Endothelial cell of umbilical vein (primary cell): Measurements from ENCODE around the gene IRF3. TPM values are rescaled to one million over a fixed set of nuclear protein-coding genes. Genes with fewer than 3 reads are reported as not detected.
A peak's percentile ranks its signal among the peaks of the same experiment; 100 is the strongest.

Experiments used
- BruUV-seq: library from RNA; stranded (reverse); fragments of 400-500 nt; replicated peaks from 2 replicates; lab custom pipeline; 2021; lab: Mats Ljungman, UMichigan
- CTCF ChIA-PET: fragments of 300-600, 350-600 bp; sonication (Branson Sonifier 250); formaldehyde crosslinking; loops from one replicate; lab custom pipeline; 2021; ENCODE audit warnings: antibody characterized with exemption, inconsistent platforms; lab: Charles Lee
- POLR2A ChIA-PET: fragments of 300-600, 350-600 bp; sonication (Branson Sonifier 250); formaldehyde crosslinking; loops from one replicate; lab custom pipeline; 2021; ENCODE audit warnings: antibody characterized with exemption, inconsistent platforms; lab: Charles Lee
- DNase-seq: peaks from one replicate; pipeline ENCODE4 v3.0.0-alpha.2; 2011; ENCODE audit warnings: low read depth, low spot score
- FAIRE-seq: peaks from 2 replicates; lab custom pipeline; 2011; peaks lifted over from hg19 to GRCh38; lab: Jason Lieb, UNC
- H2AFZ ChIP-seq: 2 replicates; pipeline ENCODE4 v1.6.0; 2012; ENCODE audit warnings: low read depth, low read length, control low read depth, inconsistent platforms
- H3K27ac ChIP-seq: 2 replicates; pipeline ENCODE4 v1.5.1; 2011; ENCODE audit warnings: low read depth, mild to moderate bottlenecking, control low read depth, low read length, moderate library complexity; ENCODE audit not compliant: insufficient read depth
- H3K27me3 ChIP-seq, 2 experiments: 2 replicates each; pipeline versions ENCODE4 v1.6.0 to v1.6.1; 2011; ENCODE audit warnings: low read length in 2 of 2, mixed read lengths in 1 of 2; ENCODE audit not compliant: control insufficient read depth in 2 of 2, insufficient read depth in 2 of 2
- H3K36me3 ChIP-seq, 2 experiments: 2 replicates in 1 of 2; 3 replicates in 1 of 2; pipeline ENCODE4 v1.5.1; 2011; ENCODE audit warnings: low read length in 2 of 2, mild to moderate bottlenecking in 1 of 2, moderate library complexity in 1 of 2; ENCODE audit not compliant: control insufficient read depth in 2 of 2, insufficient read depth in 2 of 2; ENCODE audit errors: extremely low read depth in 1 of 2
- H3K4me1 ChIP-seq: 3 replicates; pipeline ENCODE4 v1.5.1; 2011; ENCODE audit warnings: mild to moderate bottlenecking, low read length; ENCODE audit not compliant: control insufficient read depth, insufficient read depth; ENCODE audit errors: extremely low read depth
- H3K4me2 ChIP-seq: 2 replicates; pipeline ENCODE4 v1.6.1; 2011; ENCODE audit warnings: low read length, control low read depth, mixed read lengths; ENCODE audit not compliant: insufficient read depth
- H3K4me3 ChIP-seq, 3 experiments: fragments of 200-600 bp in 1 of 3; sonication (generic), shearing (Covaris generic) in 1 of 3; replicated peaks in 1 of 3; 2 replicates each; pipeline ENCODE4 v1.5.1; 2011 to 2016; ENCODE audit warnings: control low read depth in 3 of 3, low read length in 3 of 3, mild to moderate bottlenecking in 2 of 3, inconsistent platforms in 1 of 3, low read depth in 1 of 3, moderate library complexity in 1 of 3; ENCODE audit not compliant: insufficient read depth in 1 of 3
- H3K79me2 ChIP-seq: 2 replicates; pipeline ENCODE4 v1.6.0; 2012; ENCODE audit warnings: low read length, inconsistent platforms; ENCODE audit not compliant: control insufficient read depth, insufficient read depth
- H3K9ac ChIP-seq: replicated peaks from 2 replicates; pipeline ENCODE3; 2011; ENCODE audit warnings: low read length, control low read depth; ENCODE audit not compliant: insufficient read depth; ENCODE audit errors: extremely low read depth
- H3K9me1 ChIP-seq: replicated peaks from 3 replicates; pipeline ENCODE4 v1.6.0; 2011; ENCODE audit warnings: mild to moderate bottlenecking, low read length; ENCODE audit not compliant: control insufficient read depth, insufficient read depth; ENCODE audit errors: extremely low read depth
- H3K9me3 ChIP-seq: replicated peaks from 2 replicates; pipeline ENCODE4 v1.5.1; 2012; ENCODE audit warnings: low read length, inconsistent platforms; ENCODE audit not compliant: control insufficient read depth, insufficient read depth
- H4K20me1 ChIP-seq: replicated peaks from 2 replicates; pipeline ENCODE3; 2011; ENCODE audit warnings: mild to moderate bottlenecking, low read length; ENCODE audit not compliant: control insufficient read depth, insufficient read depth; ENCODE audit errors: extremely low read depth
- CTCF ChIP-seq, 2 donors: IDR thresholded peaks; 1 replicate in 1 of 2; 2 replicates in 1 of 2; pipeline ENCODE4 v1.5.1; 2011; ENCODE audit warnings: low read length in 2 of 2, mild to moderate bottlenecking in 2 of 2, moderate library complexity in 2 of 2, control low read depth in 1 of 2, inconsistent platforms in 1 of 2, low read depth in 1 of 2; ENCODE audit not compliant: insufficient read depth in 1 of 2; ENCODE audit errors: extremely low read depth in 1 of 2
- FOS ChIP-seq: IDR thresholded peaks from 2 replicates; pipeline ENCODE4 v1.6.1; 2011; ENCODE audit warnings: mild to moderate bottlenecking, low read length, moderate library complexity, borderline replicate concordance; ENCODE audit not compliant: insufficient read depth
- JUN ChIP-seq: IDR thresholded peaks from 2 replicates; pipeline ENCODE4 v1.6.1; 2011; ENCODE audit warnings: borderline replicate concordance, low read depth; ENCODE audit not compliant: insufficient read length, insufficient read depth
- MAX ChIP-seq: IDR thresholded peaks from 2 replicates; pipeline ENCODE4 v1.6.1; 2011; ENCODE audit not compliant: insufficient read depth, insufficient read length
- MYC ChIP-seq: IDR thresholded peaks from one replicate; pipeline ENCODE4 v1.6.1; 2011; ENCODE audit warnings: mild to moderate bottlenecking, low read depth, low read length
- POLR2A ChIP-seq: IDR thresholded peaks from 2 replicates; pipeline ENCODE4 v1.6.1; 2012; ENCODE audit warnings: low read depth, mild to moderate bottlenecking, control low read depth, low read length
- POLR2AphosphoS5 ChIP-seq: IDR thresholded peaks from 2 replicates; pipeline ENCODE4 v1.6.1; 2012; ENCODE audit warnings: low read depth, mild to moderate bottlenecking, control low read depth, low read length, moderate library complexity; ENCODE audit not compliant: insufficient read depth
- dilution Hi-C: fragments of 300-500 bp; cut with MboI; formaldehyde crosslinking; loops from one replicate; pipeline ENCODE4 v1.15.0; 2019; ENCODE audit warnings: low sequenced_read_pairs; ENCODE audit not compliant: extremely low pct_ligation_motif_present
- intact Hi-C: fragments of 100-400 bp; cut with micrococcal nuclease; formaldehyde crosslinking; loops from one replicate; pipeline ENCODE4 v1.10.0; 2022
- polyA plus RNA-seq, 4 experiments: library from polyadenylated mRNA; depleted of rRNA in 3 of 4; stranded (reverse) in 3 of 4; unstranded in 1 of 4; fragments of >200 nt; gene quantifications; 2 replicates each; pipeline versions ENCODE4 v1.2.1 to v1.2.3, GENCODE V29; 2011 to 2012; ENCODE audit warnings: missing spikeins in 1 of 4
- total RNA-seq: library from RNA; stranded (reverse); gene quantifications from 2 replicates; pipeline ENCODE4 v1.2.3, GENCODE V29; 2021

The IRF3 gene
- total and polyA plus RNA-seq, 2 donors (not counting 3 experiments of a cell fraction or from before 2014, with no cell fraction given): 64.8 to 73.5 TPM

- POLR2A ChIA-PET: no interaction called here
Observed at GRCh38 chr19:49614096-49614833, 51.4 kb downstream of the IRF3 start.

More at GRCh38 chr19:49614096-49614833, 51.4 kb downstream of the IRF3 start:
- Histone ChIP-seq H2AFZ (no peak overlapping the region), H3K27me3 (no peaks in the 10 kb centered on the region), H4K20me1 (no peaks in the 10 kb centered on the region), H3K4me2 (peak overlapping the region; percentile 3), H3K79me2 (peaks cover 31% of the 10 kb centered on the region), H3K27ac (peak overlapping the region; percentile 71), H3K9me3 (no peaks in the 10 kb centered on the region), H3K4me1 (peaks cover 23% of the 10 kb centered on the region), H3K4me3 (no peak overlapping the region), H3K9me1 (no peaks in the 10 kb centered on the region), H3K9ac (peak overlapping the region; percentile 3), H3K36me3 (peaks cover 0 to 21% of the 10 kb centered on the region in 2 experiments)
- intact Hi-C loops: loop anchor here (1.0 to 2.0 kb wide), 2 partner anchors 21 to 63 kb away; partner anchors contain the start of gene PRMT1
- CTCF ChIA-PET: interaction anchor here (0.9 to 1.3 kb wide), 2 partner anchors 26 to 34 kb away, joined by 3 to 4 read pairs; partner anchors contain the start of genes NOSIP and RRAS
- DNase-seq: peak; percentile 94
- peak; percentile 76 for TF ChIP-seq POLR2AphosphoS5
- no peak for TF ChIP-seq MAX
- TF ChIP-seq MYC: no peak
- TF ChIP-seq POLR2A: no peak
- peak in 1 of 2 donors; percentile 13 for TF ChIP-seq CTCF (IDR thresholded peaks at IDR 0.05; ENCODE audit: extremely low read depth in 1 of 2, insufficient read depth in 1 of 2, low read depth in 1 of 2, low read length in 2 of 2)
- peak; percentile 81 for TF ChIP-seq JUN
- TF ChIP-seq FOS: peak; percentile 95
- dilution Hi-C loops: no loop called here
- no TSS peak for BruUV-seq
- FAIRE-seq: peak; percentile 99
